ENCODE results near the gene PPP4R3A.
A peak's percentile ranks its signal among the peaks of the same experiment; 100 is the strongest.

Gene PPP4R3A

GRCh38 chr14:91484744-91485143 is 25.4 kb downstream of the PPP4R3A start:
- Mint-ChIP-seq H3K4me3 (no peak overlapping the region), H3K36me3 (ENCODE audit: low read depth) (peaks cover 69% of the 10 kb centered on the region), H3K27me3 (ENCODE audit: low read depth) (no peaks in the 10 kb centered on the region), H3K27ac (no peak overlapping the region), H3K4me1 (ENCODE audit: low read depth) (peaks cover 15% of the 10 kb centered on the region), H3K9me3 (no peaks in the 10 kb centered on the region)
- DNase-seq (ENCODE audit: low spot score), result no peak

- Mint-ChIP-seq H3K27me3 (ENCODE audit: low read depth) (no peaks in the 10 kb centered on the region), H3K9me3 (no peaks in the 10 kb centered on the region), H3K4me1 (ENCODE audit: low read depth) (peaks cover 18% of the 10 kb centered on the region), H3K36me3 (ENCODE audit: low read depth) (peaks cover 69% of the 10 kb centered on the region), H3K27ac (no peak overlapping the region), H3K4me3 (no peak overlapping the region)
- DNase-seq (ENCODE audit: low spot score), result no peak
These were observed 25.9 kb downstream of the PPP4R3A start for GRCh38 chr14:91484186-91484585.

GRCh38 chr14:91482263-91483013 is 27.7 kb downstream of the PPP4R3A start:
- Mint-ChIP-seq H3K4me3 (no peak overlapping the region), H3K9me3 (no peaks in the 10 kb centered on the region)
- no peak for DNase-seq (ENCODE audit: low spot score)

GRCh38 chr14:91477388-91477787 is 32.7 kb downstream of the PPP4R3A start:
- H3K4me3 Mint-ChIP-seq, result no peak overlapping the region

More at GRCh38 chr14:91482263-91483013, 27.7 kb downstream of the PPP4R3A start:
- Mint-ChIP-seq H3K36me3 (ENCODE audit: low read depth) (peaks cover 79% of the 10 kb centered on the region), H3K27ac (no peak overlapping the region), H3K4me1 (ENCODE audit: low read depth) (peaks cover 25% of the 10 kb centered on the region), H3K27me3 (ENCODE audit: low read depth) (no peaks in the 10 kb centered on the region)

GRCh38 chr14:91473046-91473445 is 37.1 kb downstream of the PPP4R3A start:
- DNase-seq (ENCODE audit: low spot score), result no peak
- Mint-ChIP-seq H3K27me3 (ENCODE audit: low read depth) (no peaks in the 10 kb centered on the region), H3K36me3 (ENCODE audit: low read depth) (peaks cover 73% of the 10 kb centered on the region), H3K27ac (no peak overlapping the region), H3K4me3 (no peak overlapping the region), H3K9me3 (no peaks in the 10 kb centered on the region), H3K4me1 (ENCODE audit: low read depth) (peaks cover 6% of the 10 kb centered on the region)

More at GRCh38 chr14:91477388-91477787, 32.7 kb downstream of the PPP4R3A start:
- H3K9me3 Mint-ChIP-seq, result no peaks in the 10 kb centered on the region
- no peak overlapping the region for H3K27ac Mint-ChIP-seq
- no peak for DNase-seq (ENCODE audit: low spot score)
- H3K4me1 Mint-ChIP-seq (ENCODE audit: low read depth), result peaks cover 13% of the 10 kb centered on the region
- H3K27me3 Mint-ChIP-seq (ENCODE audit: low read depth), result no peaks in the 10 kb centered on the region
- H3K36me3 Mint-ChIP-seq (ENCODE audit: low read depth), result peaks cover 80% of the 10 kb centered on the region

- Mint-ChIP-seq H3K27ac (no peak overlapping the region), H3K4me3 (no peak overlapping the region), H3K4me1 (ENCODE audit: low read depth) (peaks cover 8% of the 10 kb centered on the region), H3K36me3 (ENCODE audit: low read depth) (peaks cover 77% of the 10 kb centered on the region), H3K27me3 (ENCODE audit: low read depth) (no peaks in the 10 kb centered on the region), H3K9me3 (no peaks in the 10 kb centered on the region)
- DNase-seq (ENCODE audit: low spot score), result no peak
These were observed 39.9 kb downstream of the PPP4R3A start for GRCh38 chr14:91470216-91470615.

GRCh38 chr14:91466192-91466591 is 43.9 kb downstream of the PPP4R3A start:
- H3K9me3 Mint-ChIP-seq, result no peaks in the 10 kb centered on the region
- peaks cover 80% of the 10 kb centered on the region for H3K36me3 Mint-ChIP-seq (ENCODE audit: low read depth)
- no peak overlapping the region for H3K27ac Mint-ChIP-seq
- H3K27me3 Mint-ChIP-seq (ENCODE audit: low read depth), result no peaks in the 10 kb centered on the region
- H3K4me3 Mint-ChIP-seq, result no peak overlapping the region
- peaks cover 8% of the 10 kb centered on the region for H3K4me1 Mint-ChIP-seq (ENCODE audit: low read depth)
- no peak for DNase-seq (ENCODE audit: low spot score)

GRCh38 chr14:91464615-91465205 is 45.4 kb downstream of the PPP4R3A start:
- Mint-ChIP-seq H3K36me3 (ENCODE audit: low read depth) (peaks cover 77% of the 10 kb centered on the region), H3K4me3 (no peak overlapping the region), H3K9me3 (no peaks in the 10 kb centered on the region), H3K27me3 (ENCODE audit: low read depth) (no peaks in the 10 kb centered on the region), H3K4me1 (ENCODE audit: low read depth) (peaks cover 8% of the 10 kb centered on the region), H3K27ac (no peak overlapping the region)
- peak; percentile 45 for DNase-seq (ENCODE audit: low spot score)

- no peak overlapping the region for H3K4me3 Mint-ChIP-seq
- no peaks in the 10 kb centered on the region for H3K9me3 Mint-ChIP-seq
- H3K36me3 Mint-ChIP-seq (ENCODE audit: low read depth), result peaks cover 65% of the 10 kb centered on the region
- H3K4me1 Mint-ChIP-seq (ENCODE audit: low read depth), result peaks cover 8% of the 10 kb centered on the region
- no peak for DNase-seq (ENCODE audit: low spot score)
- no peaks in the 10 kb centered on the region for H3K27me3 Mint-ChIP-seq (ENCODE audit: low read depth)
- no peak overlapping the region for H3K27ac Mint-ChIP-seq
These were observed 51.5 kb downstream of the PPP4R3A start for GRCh38 chr14:91458612-91459011.

GRCh38 chr14:91456283-91456682 is 53.8 kb downstream of the PPP4R3A start:
- DNase-seq (ENCODE audit: low spot score), result no peak
- H3K4me3 Mint-ChIP-seq, result no peak overlapping the region
- peaks cover 44% of the 10 kb centered on the region for H3K36me3 Mint-ChIP-seq (ENCODE audit: low read depth)
- no peak overlapping the region for H3K27ac Mint-ChIP-seq
- no peaks in the 10 kb centered on the region for H3K9me3 Mint-ChIP-seq
- H3K4me1 Mint-ChIP-seq (ENCODE audit: low read depth), result peaks cover 8% of the 10 kb centered on the region
- H3K27me3 Mint-ChIP-seq (ENCODE audit: low read depth), result peaks cover under 1% of the 10 kb centered on the region

GRCh38 chr14:91454580-91454979 is 55.5 kb downstream of the PPP4R3A start:
- no peaks in the 10 kb centered on the region for H3K9me3 Mint-ChIP-seq
- no peak overlapping the region for H3K27ac Mint-ChIP-seq
- H3K36me3 Mint-ChIP-seq (ENCODE audit: low read depth), result peaks cover 34% of the 10 kb centered on the region
- DNase-seq (ENCODE audit: low spot score), result no peak
- peaks cover 8% of the 10 kb centered on the region for H3K4me1 Mint-ChIP-seq (ENCODE audit: low read depth)
- peaks cover 4% of the 10 kb centered on the region for H3K27me3 Mint-ChIP-seq (ENCODE audit: low read depth)
- H3K4me3 Mint-ChIP-seq, result no peak overlapping the region

GRCh38 chr14:91454155-91454554 is 56.0 kb downstream of the PPP4R3A start:
- DNase-seq (ENCODE audit: low spot score), result no peak
- Mint-ChIP-seq H3K4me3 (no peak overlapping the region), H3K4me1 (ENCODE audit: low read depth) (peaks cover 8% of the 10 kb centered on the region), H3K27me3 (ENCODE audit: low read depth) (peaks cover 4% of the 10 kb centered on the region), H3K9me3 (no peaks in the 10 kb centered on the region), H3K27ac (no peak overlapping the region), H3K36me3 (ENCODE audit: low read depth) (peaks cover 34% of the 10 kb centered on the region)

GRCh38 chr14:91453744-91454143 is 56.4 kb downstream of the PPP4R3A start:
- no peak overlapping the region for H3K27ac Mint-ChIP-seq
- H3K4me1 Mint-ChIP-seq (ENCODE audit: low read depth), result peaks cover 8% of the 10 kb centered on the region
- no peak overlapping the region for H3K4me3 Mint-ChIP-seq
- no peaks in the 10 kb centered on the region for H3K9me3 Mint-ChIP-seq
- peaks cover 33% of the 10 kb centered on the region for H3K36me3 Mint-ChIP-seq (ENCODE audit: low read depth)
- H3K27me3 Mint-ChIP-seq (ENCODE audit: low read depth), result peaks cover 4% of the 10 kb centered on the region
- no peak for DNase-seq (ENCODE audit: low spot score)

- Mint-ChIP-seq H3K4me1 (ENCODE audit: low read depth) (no peaks in the 10 kb centered on the region), H3K9me3 (peaks cover 6% of the 10 kb centered on the region), H3K27ac (no peak overlapping the region), H3K4me3 (no peak overlapping the region), H3K27me3 (ENCODE audit: low read depth) (peaks cover 31% of the 10 kb centered on the region), H3K36me3 (ENCODE audit: low read depth) (no peaks in the 10 kb centered on the region)
- no peak for DNase-seq (ENCODE audit: low spot score)
These were observed 65.6 kb downstream of the PPP4R3A start for GRCh38 chr14:91444335-91445020.
